ENCODE data around the gene PNPT1.
A peak's percentile ranks its signal among the peaks of the same experiment; 100 is the strongest.
"Not testable (repeated sequence)": the region's sequence is repeated elsewhere in the genome, so short reads cannot be mapped to it uniquely, and the experiment has no call there.

The PNPT1 gene

DNA sequence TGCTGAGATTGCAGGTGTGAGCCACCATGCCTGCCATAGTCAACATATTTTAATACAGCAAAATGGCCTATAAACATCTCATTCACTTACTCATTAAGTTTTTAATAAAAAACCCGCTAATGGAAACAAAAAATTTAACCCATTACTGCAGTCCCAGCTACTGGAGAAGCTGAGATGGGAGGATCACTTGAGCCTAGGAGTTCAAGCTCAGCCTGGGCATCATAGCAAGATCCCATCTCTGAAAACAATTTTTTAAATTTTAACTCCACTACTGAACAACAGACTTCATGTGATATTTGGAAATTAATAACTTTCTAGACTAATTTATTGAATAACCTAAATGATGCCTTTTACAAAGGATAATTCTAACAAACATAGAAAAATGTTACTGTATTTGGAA, 81.6 kb downstream of the PNPT1 start:
- TF ChIP-seq POLR2A (IDR thresholded peaks at IDR 0.05; ENCODE audit: low read depth, low read length), result no peak
- TF ChIP-seq POLR2AphosphoS5 (IDR thresholded peaks at IDR 0.05; ENCODE audit: low read depth, low read length), result no peak
- no peak for TF ChIP-seq TAF1 (IDR thresholded peaks at IDR 0.05; ENCODE audit: borderline replicate concordance, low read depth, low read length)
- no peak for FAIRE-seq
- no peak for DNase-seq (ENCODE audit: insufficient read length)

DNA sequence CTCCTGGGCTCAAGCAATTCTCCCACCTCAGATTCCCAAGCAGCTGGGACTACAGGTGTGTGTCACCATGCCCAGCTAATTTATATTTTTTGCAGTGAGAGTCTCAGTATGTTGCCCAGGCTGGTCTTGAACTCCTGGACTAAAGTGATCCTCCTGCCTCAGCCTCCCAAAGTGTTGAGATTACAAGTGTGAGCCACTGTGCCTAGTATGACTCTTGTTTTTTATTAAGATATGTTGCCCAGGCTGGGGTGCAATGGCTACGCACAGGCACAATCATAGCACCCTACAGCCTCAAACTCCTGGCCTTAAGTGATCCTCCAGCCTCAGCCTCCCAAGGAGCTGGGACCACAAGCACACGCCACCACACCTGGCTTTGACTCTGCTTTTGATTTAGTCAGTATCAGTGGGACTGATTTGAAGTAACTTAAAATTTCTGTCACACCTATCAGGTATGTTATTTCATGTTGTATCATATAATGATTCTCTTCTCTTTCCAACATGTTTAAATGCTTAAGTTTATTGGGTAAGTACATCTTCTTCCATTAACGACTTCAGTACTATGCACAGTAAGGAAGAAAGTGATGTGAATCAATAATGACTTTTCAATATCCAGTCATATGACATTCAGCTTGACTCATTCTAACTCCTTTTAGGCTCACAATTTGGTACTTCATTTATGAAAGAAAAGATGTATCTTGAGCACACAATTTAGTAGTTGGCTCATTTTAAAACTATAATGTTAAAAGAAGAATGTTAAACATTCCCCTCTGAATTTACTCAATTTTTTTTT, 82.5 kb downstream of the PNPT1 start:
- DNase-seq (ENCODE audit: insufficient read length) (no peak), FAIRE-seq (no peak)
- TF ChIP-seq POLR2AphosphoS5 (IDR thresholded peaks at IDR 0.05; ENCODE audit: low read depth, low read length) (0 out of 2 replicates have a peak, but pooled peaks have one; percentile 62), TAF1 (IDR thresholded peaks at IDR 0.05; ENCODE audit: borderline replicate concordance, low read depth, low read length) (no peak), POLR2A (IDR thresholded peaks at IDR 0.05; ENCODE audit: low read depth, low read length) (0 out of 2 replicates have a peak, but pooled peaks have one; percentile 20)

- no peak for TF ChIP-seq TAF1 (IDR thresholded peaks at IDR 0.05; ENCODE audit: borderline replicate concordance, low read depth, low read length)
- no peak; the same call in 1 of the 2 replicates for TF ChIP-seq POLR2A (IDR thresholded peaks at IDR 0.05; ENCODE audit: low read depth, low read length)
- TF ChIP-seq POLR2AphosphoS5 (IDR thresholded peaks at IDR 0.05; ENCODE audit: low read depth, low read length), result no peak
- DNase-seq (ENCODE audit: insufficient read length), result no peak
- no peak for FAIRE-seq
These were observed 83.6 kb downstream of the PNPT1 start for GRCh38 chr2:55609938-55610578.

DNA sequence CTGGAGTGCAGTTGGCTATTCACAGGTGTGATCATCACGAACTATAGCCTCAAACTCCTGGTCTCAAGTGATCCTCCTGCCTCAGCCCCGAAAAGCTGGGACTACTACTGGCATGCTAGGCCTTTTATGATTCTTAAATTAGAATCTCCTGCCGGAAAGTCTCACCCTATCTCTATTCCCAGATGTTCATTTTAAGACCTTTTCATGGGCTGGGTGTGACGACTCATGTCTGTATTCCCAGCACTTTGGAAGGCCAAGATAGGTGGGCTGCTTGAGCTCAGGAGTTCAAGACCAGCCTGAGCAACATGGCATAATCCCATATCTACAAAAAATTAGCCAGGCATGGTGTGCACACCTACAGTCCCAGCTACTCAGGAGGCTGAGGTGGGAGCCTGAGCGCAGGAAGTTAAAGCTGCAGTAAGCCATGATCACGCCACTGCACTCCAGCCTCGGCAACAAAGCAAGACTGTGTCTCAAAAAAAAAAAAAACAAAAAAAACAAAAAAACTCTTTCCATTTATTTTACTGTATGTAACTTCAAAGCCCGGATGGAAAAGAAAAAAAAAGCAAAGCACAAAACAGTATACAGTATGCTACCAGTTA, 84.3 kb downstream of the PNPT1 start:
- TF ChIP-seq POLR2AphosphoS5 (IDR thresholded peaks at IDR 0.05; ENCODE audit: low read depth, low read length) (no peak), TAF1 (IDR thresholded peaks at IDR 0.05; ENCODE audit: borderline replicate concordance, low read depth, low read length) (no peak), POLR2A (IDR thresholded peaks at IDR 0.05; ENCODE audit: low read depth, low read length) (no peak)
- FAIRE-seq (no peak), DNase-seq (ENCODE audit: insufficient read length) (no peak)

DNA sequence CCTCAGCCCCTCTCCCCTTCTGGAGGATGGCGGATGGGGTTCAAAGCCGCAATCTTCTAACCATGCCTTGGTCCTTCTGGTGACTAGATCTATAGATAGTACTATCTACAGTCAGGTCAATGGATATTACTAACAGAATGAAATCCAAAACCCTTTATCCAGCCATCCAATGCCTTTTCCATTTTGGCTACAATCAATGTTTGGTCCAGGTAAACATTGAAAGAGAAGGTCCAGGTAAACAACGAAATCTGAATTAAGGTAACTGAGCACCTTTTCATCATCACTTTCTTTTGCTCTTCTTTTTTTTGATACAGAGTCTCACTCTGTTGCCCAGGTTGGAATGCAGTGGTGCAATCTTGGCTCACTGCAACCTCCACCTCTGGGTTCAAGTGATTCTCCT, 85.9 kb downstream of the PNPT1 start:
- TF ChIP-seq POLR2AphosphoS5 (IDR thresholded peaks at IDR 0.05; ENCODE audit: low read depth, low read length), result no peak
- TF ChIP-seq TAF1 (IDR thresholded peaks at IDR 0.05; ENCODE audit: borderline replicate concordance, low read depth, low read length), result no peak
- TF ChIP-seq POLR2A (IDR thresholded peaks at IDR 0.05; ENCODE audit: low read depth, low read length), result no peak
- DNase-seq (ENCODE audit: insufficient read length) (no peak), FAIRE-seq (no peak)

DNA sequence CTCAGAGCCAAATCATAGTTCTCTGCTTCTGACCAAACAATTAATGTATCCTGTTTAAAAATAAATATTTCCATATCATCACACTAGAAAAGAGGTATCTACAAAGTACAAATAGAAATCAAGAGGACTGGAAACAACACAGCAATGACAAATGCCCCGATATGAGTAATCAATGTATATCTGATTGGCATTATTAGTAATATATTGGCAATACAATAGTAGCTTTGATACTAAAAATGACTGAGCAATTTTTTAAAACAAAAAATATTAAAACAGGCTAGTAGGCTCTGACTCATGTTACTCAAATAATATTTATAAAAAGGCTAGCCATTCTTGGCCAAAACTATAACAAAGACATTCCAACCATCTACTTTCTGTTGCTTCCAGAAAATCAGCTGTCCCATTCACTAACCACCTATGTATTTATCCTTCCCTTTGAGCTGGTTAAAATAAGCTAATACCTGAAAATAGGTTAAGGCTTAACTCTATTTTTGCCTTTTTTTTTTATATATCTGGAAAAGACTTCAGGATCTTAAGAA, 89.5 kb downstream of the PNPT1 start:
- FAIRE-seq (no peak), DNase-seq (ENCODE audit: insufficient read length) (no peak)
- TF ChIP-seq TAF1 (IDR thresholded peaks at IDR 0.05; ENCODE audit: borderline replicate concordance, low read depth, low read length) (no peak), POLR2AphosphoS5 (IDR thresholded peaks at IDR 0.05; ENCODE audit: low read depth, low read length) (no peak), POLR2A (IDR thresholded peaks at IDR 0.05; ENCODE audit: low read depth, low read length) (no peak)

DNA sequence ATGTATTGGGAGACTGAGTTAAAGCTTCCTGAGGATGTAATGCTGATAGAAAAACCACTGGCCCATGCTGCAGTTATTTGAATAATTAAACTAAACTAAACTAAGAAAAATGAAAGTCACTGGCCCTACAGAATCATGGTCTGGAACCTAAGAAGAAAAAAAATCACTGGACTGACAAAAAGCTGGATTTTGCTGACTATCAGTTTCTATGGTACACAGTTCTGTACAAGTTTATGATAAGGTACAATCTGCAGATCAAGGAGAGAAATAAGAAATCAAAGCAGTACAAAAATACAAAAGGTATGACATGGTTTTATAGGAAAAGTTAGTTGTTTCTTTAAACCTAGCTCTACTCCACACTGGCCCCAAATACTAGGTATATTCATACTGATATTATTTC, 91.8 kb downstream of the PNPT1 start:
- FAIRE-seq, result no peak
- no peak for TF ChIP-seq TAF1 (IDR thresholded peaks at IDR 0.05; ENCODE audit: borderline replicate concordance, low read depth, low read length)
- DNase-seq (ENCODE audit: insufficient read length), result no peak

- no peak for TF ChIP-seq POLR2A (IDR thresholded peaks at IDR 0.05; ENCODE audit: low read depth, low read length)
- no peak for TF ChIP-seq TAF1 (IDR thresholded peaks at IDR 0.05; ENCODE audit: borderline replicate concordance, low read depth, low read length)
- no peak for TF ChIP-seq POLR2AphosphoS5 (IDR thresholded peaks at IDR 0.05; ENCODE audit: low read depth, low read length)
- no peak for DNase-seq (ENCODE audit: insufficient read length)
- no peak for FAIRE-seq
These were observed 95.4 kb downstream of the PNPT1 start for GRCh38 chr2:55598056-55598795.

GRCh38 chr2:55596795-55597194, 96.8 kb downstream of the PNPT1 start:
- not testable (repeated sequence) for FAIRE-seq; DNase-seq (ENCODE audit: insufficient read length)

DNA sequence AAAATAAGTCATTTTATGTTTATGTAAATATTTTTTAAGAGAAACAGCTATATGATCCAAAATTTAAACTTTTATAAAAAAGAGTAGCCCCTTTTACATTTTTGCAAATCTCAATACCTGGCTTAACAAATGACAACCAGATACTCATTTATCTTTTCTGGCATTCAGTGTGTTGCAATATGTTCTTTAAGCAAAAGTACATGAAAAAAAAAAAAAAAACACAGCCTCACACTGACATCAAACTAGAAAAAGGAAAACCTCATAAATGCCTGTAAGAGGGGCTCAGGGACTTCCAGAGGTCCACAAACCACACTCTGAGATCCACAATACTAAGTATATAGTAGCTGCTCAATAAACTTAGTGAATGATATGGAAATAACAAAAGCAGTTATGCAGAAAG, 98.1 kb downstream of the PNPT1 start:
- FAIRE-seq, result no peak
- TF ChIP-seq TAF1 (IDR thresholded peaks at IDR 0.05; ENCODE audit: borderline replicate concordance, low read depth, low read length) (no peak), POLR2AphosphoS5 (IDR thresholded peaks at IDR 0.05; ENCODE audit: low read depth, low read length) (no peak), POLR2A (IDR thresholded peaks at IDR 0.05; ENCODE audit: low read depth, low read length) (no peak)

DNA sequence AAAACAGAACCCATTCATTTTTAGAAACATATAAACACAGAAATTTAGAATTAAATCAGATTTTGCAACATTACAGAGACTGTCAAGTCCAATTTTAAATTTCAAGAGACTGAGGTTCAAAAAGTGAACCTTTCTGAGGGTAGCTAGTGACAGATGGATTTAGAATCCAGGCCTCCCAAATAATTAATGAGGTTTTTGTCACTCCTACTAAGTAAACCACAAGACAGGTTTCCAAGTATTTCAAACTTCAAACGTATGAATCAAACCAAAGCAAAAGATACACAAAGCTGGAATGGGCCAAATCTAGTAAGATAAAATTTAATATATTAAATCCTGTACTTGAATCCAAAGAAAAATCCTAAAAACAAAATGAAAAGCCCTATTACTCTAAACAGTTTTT, 101.5 kb downstream of the PNPT1 start:
- DNase-seq (ENCODE audit: insufficient read length) (no peak), FAIRE-seq (no peak)
- TF ChIP-seq POLR2A (IDR thresholded peaks at IDR 0.05; ENCODE audit: low read depth, low read length), result no peak

More for the DNA sequence above, 98.1 kb downstream of the PNPT1 start:
- DNase-seq (ENCODE audit: insufficient read length), result no peak
